Neural progenitor cell (in vitro differentiated cells): ENCODE measurements around the gene SLC2A14. TPM values are rescaled to one million over a fixed set of nuclear protein-coding genes. Genes with fewer than 3 reads are reported as not detected.
"Not testable (repeated sequence)": the region's sequence is repeated elsewhere in the genome, so short reads cannot be mapped to it uniquely, and the experiment has no call there.

Experiments
- DNase-seq: peaks from one replicate; pipeline ENCODE4 v3.0.0-alpha.2; 2016; ENCODE audit warnings: low spot score
- H2AFZ ChIP-seq: fragments of 200-600 bp; sonication (generic); replicated peaks from 2 replicates; pipeline ENCODE4 v1.6.1; 2016; ENCODE audit warnings: antibody characterized with exemption
- H3F3A ChIP-seq: fragments of 200-600 bp; sonication (generic); 2 replicates; pipeline ENCODE4 v1.6.1; 2016; ENCODE audit warnings: antibody characterized with exemption, low read depth
- H3K27ac ChIP-seq: fragments of 200-600 bp; sonication (generic); 2 replicates; pipeline ENCODE4 v1.5.1; 2016; ENCODE audit warnings: mild to moderate bottlenecking
- H3K27me3 ChIP-seq: fragments of 200-600 bp; sonication (generic); 2 replicates; pipeline ENCODE4 v1.6.1; 2016; ENCODE audit warnings: mild to moderate bottlenecking, moderate library complexity
- H3K36me3 ChIP-seq: fragments of 200-600 bp; sonication (generic); 2 replicates; pipeline ENCODE4 v1.5.1; 2016
- H3K4me1 ChIP-seq: fragments of 200-600 bp; sonication (generic); 2 replicates; pipeline ENCODE4 v1.6.1; 2016; ENCODE audit warnings: mixed run types
- H3K4me2 ChIP-seq: fragments of 200-600 bp; sonication (generic); 2 replicates; pipeline ENCODE4 v1.6.1; 2016
- H3K4me3 ChIP-seq: fragments of 200-600 bp; sonication (generic); 2 replicates; pipeline ENCODE4 v1.5.1; 2016
- H3K79me2 ChIP-seq: fragments of 200-600 bp; sonication (generic); 2 replicates; pipeline ENCODE4 v1.6.1; 2016; ENCODE audit warnings: low read depth
- H3K9ac ChIP-seq: fragments of 200-600 bp; sonication (generic); 2 replicates; pipeline ENCODE4 v1.6.1; 2016
- H3K9me3 ChIP-seq: fragments of 200-600 bp; sonication (generic); 2 replicates; pipeline ENCODE4 v1.5.1; 2016; ENCODE audit warnings: low read depth
- H4K20me1 ChIP-seq: fragments of 200-600 bp; sonication (generic); 2 replicates; pipeline ENCODE4 v1.6.1; 2016; ENCODE audit warnings: low read depth
- H3K27ac Mint-ChIP-seq: 3 replicates; pipeline ENCODE4 v1.8.0; 2021; ENCODE audit warnings: mixed read lengths
- H3K27me3 Mint-ChIP-seq: 2 replicates; pipeline ENCODE4 v1.8.0; 2022; ENCODE audit warnings: low read depth, mild to moderate bottlenecking, inconsistent platforms, moderate library complexity, mixed read lengths; ENCODE audit not compliant: insufficient read depth
- H3K36me3 Mint-ChIP-seq: 3 replicates; pipeline ENCODE4 v1.8.0; 2021; ENCODE audit warnings: mixed read lengths
- H3K4me1 Mint-ChIP-seq: 3 replicates; pipeline ENCODE4 v1.8.0; 2021; ENCODE audit warnings: mixed read lengths
- H3K4me3 Mint-ChIP-seq: 3 replicates; pipeline ENCODE4 v1.8.0; 2021; ENCODE audit warnings: mild to moderate bottlenecking, moderate library complexity, mixed read lengths
- H3K9me3 Mint-ChIP-seq: 3 replicates; pipeline ENCODE4 v1.8.0; 2020; ENCODE audit warnings: mixed read lengths
- EZH2 ChIP-seq: fragments of 200-600 bp; sonication (generic); IDR thresholded peaks from 2 replicates; pipeline ENCODE4 v1.6.1; 2017; ENCODE audit warnings: antibody characterized with exemption, mild to moderate bottlenecking, moderate library complexity
- EZH2phosphoT487 ChIP-seq: fragments of 200-600 bp; sonication (generic); IDR thresholded peaks from 2 replicates; pipeline ENCODE4 v1.6.1; 2017; ENCODE audit warnings: antibody characterized with exemption
- total RNA-seq: library from RNA; depleted of rRNA; stranded (reverse); fragments of >200 nt; gene quantifications from 2 replicates; pipeline ENCODE4 v1.2.3, GENCODE V29; 2015; ENCODE audit warnings: low replicate concordance
- TF ChIP-seq, protein P1 (sequence below): fragments of 200-600 bp; sonication (generic); IDR thresholded peaks from 2 replicates; pipeline ENCODE4 v1.5.1; 2017; ENCODE audit warnings: antibody characterized with exemption, mild to moderate bottlenecking

SLC2A14 gene
- total RNA-seq, 1 donor from 2014 or later = 0.49 TPM

DNA sequence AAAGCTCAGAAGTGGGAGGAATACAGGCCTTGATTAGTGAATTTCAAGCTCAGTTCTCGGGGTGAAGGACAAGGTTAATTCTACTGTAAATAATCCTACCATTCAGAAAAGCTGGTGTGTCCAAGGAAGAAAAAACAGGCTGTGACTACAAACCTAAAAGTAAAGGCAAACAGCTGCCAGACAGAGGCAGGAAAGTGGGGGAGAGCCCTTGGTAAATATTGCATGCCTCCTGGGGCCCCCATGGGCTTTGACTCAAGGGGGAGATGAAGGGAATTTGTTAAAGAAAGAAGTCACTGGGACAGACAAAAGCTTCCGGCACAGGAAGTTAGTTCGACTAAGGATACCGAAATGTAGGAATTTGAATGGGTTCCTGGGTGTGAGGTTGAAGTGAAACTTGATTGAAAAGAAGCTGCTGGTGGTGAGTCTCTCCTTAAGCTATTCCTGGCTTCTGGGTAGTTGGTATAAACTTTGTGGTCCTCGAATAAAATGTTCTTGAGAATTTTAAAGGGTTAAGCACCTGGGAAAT, 32.9 kb upstream of the SLC2A14 start:
- not testable (repeated sequence) for DNase-seq

DNA sequence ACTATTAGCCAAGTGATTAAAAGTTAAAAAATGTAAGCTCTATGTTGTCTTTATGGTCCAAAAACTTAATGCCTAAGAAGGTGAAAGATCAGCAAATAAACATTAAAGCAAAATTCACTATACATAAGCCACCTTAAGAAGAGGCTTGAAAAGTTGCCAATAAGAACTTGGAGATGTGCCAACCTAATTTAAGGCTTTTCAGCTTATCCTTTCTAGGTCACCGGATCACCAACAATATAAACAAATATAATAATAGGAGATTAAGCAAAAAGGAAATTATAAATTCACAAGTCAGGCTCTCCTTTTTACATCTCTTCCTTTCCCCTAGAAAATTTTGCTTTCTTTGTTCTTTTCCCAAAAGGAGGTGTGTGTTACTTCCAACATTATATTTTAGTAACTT, 32.4 kb upstream of the SLC2A14 start:
- Histone ChIP-seq H3K4me1 (peaks cover 14% of the 10 kb centered on the region), H2AFZ (no peak overlapping the region), H3K4me3 (no peak overlapping the region), H3K36me3 (no peaks in the 10 kb centered on the region), H3K27ac (no peak overlapping the region), H3K9me3 (no peaks in the 10 kb centered on the region), H3K4me2 (peak overlapping the region; percentile 30), H3K79me2 (no peaks in the 10 kb centered on the region), H3K27me3 (no peaks in the 10 kb centered on the region), H3K9ac (no peak overlapping the region), H3F3A (peaks cover 24% of the 10 kb centered on the region), H4K20me1 (no peaks in the 10 kb centered on the region)
- peak overlapping the region; percentile 43 for H3K27ac Mint-ChIP-seq
- peaks cover 9% of the 10 kb centered on the region for H3K27me3 Mint-ChIP-seq
- H3K9me3 Mint-ChIP-seq = no peaks in the 10 kb centered on the region
- no peak for DNase-seq
- H3K4me3 Mint-ChIP-seq = no peak overlapping the region
- no peaks in the 10 kb centered on the region for H3K36me3 Mint-ChIP-seq
- peaks cover 25% of the 10 kb centered on the region for H3K4me1 Mint-ChIP-seq
- TF ChIP-seq EZH2phosphoT487 (no peak), EZH2 (no peak)
- TF ChIP-seq, protein P1, sequence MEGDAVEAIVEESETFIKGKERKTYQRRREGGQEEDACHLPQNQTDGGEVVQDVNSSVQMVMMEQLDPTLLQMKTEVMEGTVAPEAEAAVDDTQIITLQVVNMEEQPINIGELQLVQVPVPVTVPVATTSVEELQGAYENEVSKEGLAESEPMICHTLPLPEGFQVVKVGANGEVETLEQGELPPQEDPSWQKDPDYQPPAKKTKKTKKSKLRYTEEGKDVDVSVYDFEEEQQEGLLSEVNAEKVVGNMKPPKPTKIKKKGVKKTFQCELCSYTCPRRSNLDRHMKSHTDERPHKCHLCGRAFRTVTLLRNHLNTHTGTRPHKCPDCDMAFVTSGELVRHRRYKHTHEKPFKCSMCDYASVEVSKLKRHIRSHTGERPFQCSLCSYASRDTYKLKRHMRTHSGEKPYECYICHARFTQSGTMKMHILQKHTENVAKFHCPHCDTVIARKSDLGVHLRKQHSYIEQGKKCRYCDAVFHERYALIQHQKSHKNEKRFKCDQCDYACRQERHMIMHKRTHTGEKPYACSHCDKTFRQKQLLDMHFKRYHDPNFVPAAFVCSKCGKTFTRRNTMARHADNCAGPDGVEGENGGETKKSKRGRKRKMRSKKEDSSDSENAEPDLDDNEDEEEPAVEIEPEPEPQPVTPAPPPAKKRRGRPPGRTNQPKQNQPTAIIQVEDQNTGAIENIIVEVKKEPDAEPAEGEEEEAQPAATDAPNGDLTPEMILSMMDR = no peak

More for the DNA sequence above, 32.9 kb upstream of the SLC2A14 start:
- Histone ChIP-seq H3K4me1 (peaks cover 14% of the 10 kb centered on the region), H3K4me2 (peak overlapping the region; percentile 30), H3F3A (peaks cover 24% of the 10 kb centered on the region)
- peak overlapping the region; percentile 92 for H3K27ac Mint-ChIP-seq
- H3K4me1 Mint-ChIP-seq = peaks cover 27% of the 10 kb centered on the region
- H4K20me1 ChIP-seq, H3K27ac ChIP-seq, H3K9ac ChIP-seq, H3K9me3 Mint-ChIP-seq, H3K4me3 ChIP-seq, H3K9me3 ChIP-seq, H2AFZ ChIP-seq, H3K79me2 ChIP-seq, H3K36me3 Mint-ChIP-seq, H3K27me3 Mint-ChIP-seq, H3K27me3 ChIP-seq, H3K36me3 ChIP-seq: not testable (repeated sequence)
- peak overlapping the region; percentile 35 for H3K4me3 Mint-ChIP-seq

DNA sequence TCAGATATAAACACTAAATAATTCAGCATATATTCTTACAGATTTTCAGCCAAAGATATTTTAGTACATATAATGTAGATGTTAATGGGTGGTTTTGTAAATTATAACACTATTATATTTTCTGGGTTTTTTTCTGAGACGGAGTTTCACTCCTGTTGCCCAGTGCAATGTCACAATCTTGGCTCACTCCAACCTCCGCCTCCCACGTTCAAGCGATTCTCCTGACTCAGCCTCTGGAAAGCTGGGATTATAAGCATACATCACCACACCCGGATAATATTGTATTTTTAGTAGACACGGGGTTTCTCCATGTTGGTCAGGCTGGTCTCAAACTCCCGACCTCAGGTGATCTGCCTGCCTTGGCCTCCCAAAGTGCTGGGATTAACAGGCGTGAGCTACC, 29.7 kb upstream of the SLC2A14 start:
- Histone ChIP-seq H3F3A (peaks cover 24% of the 10 kb centered on the region), H3K4me1 (peaks cover 14% of the 10 kb centered on the region)
- H3K27ac Mint-ChIP-seq, H2AFZ ChIP-seq, H3K36me3 Mint-ChIP-seq, H3K27ac ChIP-seq, H3K36me3 ChIP-seq, DNase-seq, H4K20me1 ChIP-seq, H3K4me3 ChIP-seq, H3K9ac ChIP-seq, H3K9me3 ChIP-seq, H3K9me3 Mint-ChIP-seq, H3K27me3 ChIP-seq, H3K4me2 ChIP-seq, H3K4me3 Mint-ChIP-seq, H3K79me2 ChIP-seq: not testable (repeated sequence)
- Mint-ChIP-seq H3K27me3 (peaks cover 11% of the 10 kb centered on the region), H3K4me1 (peaks cover 21% of the 10 kb centered on the region)

DNA sequence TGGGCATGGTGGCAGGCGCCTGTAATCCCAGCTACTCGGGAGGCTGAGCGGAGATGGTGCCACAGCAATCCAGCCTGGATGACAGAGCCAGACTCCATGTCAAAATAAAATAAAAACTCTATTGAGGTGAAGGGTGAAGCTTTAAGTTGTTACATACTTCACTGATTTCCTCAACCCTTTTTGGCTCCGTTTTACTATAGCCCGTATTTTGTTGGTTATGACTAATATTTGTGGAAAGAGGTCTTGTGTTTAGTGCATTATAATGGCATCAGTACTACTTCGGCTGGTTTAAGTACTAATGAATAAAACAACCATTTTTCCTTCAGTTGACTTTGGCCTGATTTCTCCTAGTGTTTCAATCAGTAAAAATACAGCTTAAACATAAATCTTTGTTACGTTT, 27.0 kb upstream of the SLC2A14 start:
- Histone ChIP-seq H3K27me3 (no peaks in the 10 kb centered on the region), H2AFZ (no peak overlapping the region), H3K4me1 (no peaks in the 10 kb centered on the region), H4K20me1 (no peaks in the 10 kb centered on the region), H3F3A (peaks cover 5% of the 10 kb centered on the region), H3K9ac (no peak overlapping the region), H3K36me3 (no peaks in the 10 kb centered on the region), H3K4me3 (no peak overlapping the region), H3K79me2 (no peaks in the 10 kb centered on the region), H3K9me3 (no peaks in the 10 kb centered on the region), H3K4me2 (no peak overlapping the region), H3K27ac (no peak overlapping the region)
- Mint-ChIP-seq H3K4me1 (peaks cover under 1% of the 10 kb centered on the region), H3K27ac (peak overlapping the region; percentile 53), H3K4me3 (no peak overlapping the region), H3K9me3 (no peaks in the 10 kb centered on the region), H3K36me3 (no peaks in the 10 kb centered on the region), H3K27me3 (peaks cover 9% of the 10 kb centered on the region)
- no peak for DNase-seq
- no peak for TF ChIP-seq EZH2phosphoT487
- TF ChIP-seq EZH2 = no peak
- TF ChIP-seq, protein P1 = no peak

DNA sequence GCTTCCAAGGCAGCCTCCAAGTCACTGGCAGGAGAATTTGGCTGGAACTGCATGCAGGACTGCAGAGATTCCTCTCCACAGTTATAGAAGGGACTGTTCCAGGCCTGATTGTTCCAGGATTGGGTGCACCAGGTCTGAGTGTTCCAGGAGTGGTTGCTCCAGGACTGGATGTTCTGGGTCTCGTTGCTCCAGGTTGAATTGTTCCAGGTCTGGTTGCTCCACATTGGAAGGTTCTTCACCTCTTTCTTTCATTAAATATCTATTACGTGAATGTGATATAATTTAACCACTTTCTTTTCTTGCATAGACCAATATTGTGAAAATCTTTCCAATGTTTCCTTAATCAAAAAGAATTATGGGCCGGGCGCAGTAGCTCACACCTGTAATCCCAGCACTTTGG, 24.0 kb upstream of the SLC2A14 start:
- H3K4me2 ChIP-seq, H3K27me3 ChIP-seq, DNase-seq, H3K27me3 Mint-ChIP-seq, H3K4me3 Mint-ChIP-seq, H2AFZ ChIP-seq, H3K79me2 ChIP-seq, H4K20me1 ChIP-seq, H3K9me3 ChIP-seq, H3K36me3 ChIP-seq, H3F3A ChIP-seq, H3K27ac Mint-ChIP-seq, H3K9me3 Mint-ChIP-seq, H3K4me1 ChIP-seq, H3K27ac ChIP-seq, H3K9ac ChIP-seq, H3K4me3 ChIP-seq, H3K36me3 Mint-ChIP-seq: not testable (repeated sequence)
- peaks cover 10% of the 10 kb centered on the region for H3K4me1 Mint-ChIP-seq
